ENCODE results near the gene AKR7A3. TPM values are rescaled to one million over a fixed set of nuclear protein-coding genes. Genes with fewer than 3 reads are reported as not detected.

The AKR7A3 gene
- total RNA-seq, 1 experiment from 2014 or later = 0.69 TPM

DNA sequence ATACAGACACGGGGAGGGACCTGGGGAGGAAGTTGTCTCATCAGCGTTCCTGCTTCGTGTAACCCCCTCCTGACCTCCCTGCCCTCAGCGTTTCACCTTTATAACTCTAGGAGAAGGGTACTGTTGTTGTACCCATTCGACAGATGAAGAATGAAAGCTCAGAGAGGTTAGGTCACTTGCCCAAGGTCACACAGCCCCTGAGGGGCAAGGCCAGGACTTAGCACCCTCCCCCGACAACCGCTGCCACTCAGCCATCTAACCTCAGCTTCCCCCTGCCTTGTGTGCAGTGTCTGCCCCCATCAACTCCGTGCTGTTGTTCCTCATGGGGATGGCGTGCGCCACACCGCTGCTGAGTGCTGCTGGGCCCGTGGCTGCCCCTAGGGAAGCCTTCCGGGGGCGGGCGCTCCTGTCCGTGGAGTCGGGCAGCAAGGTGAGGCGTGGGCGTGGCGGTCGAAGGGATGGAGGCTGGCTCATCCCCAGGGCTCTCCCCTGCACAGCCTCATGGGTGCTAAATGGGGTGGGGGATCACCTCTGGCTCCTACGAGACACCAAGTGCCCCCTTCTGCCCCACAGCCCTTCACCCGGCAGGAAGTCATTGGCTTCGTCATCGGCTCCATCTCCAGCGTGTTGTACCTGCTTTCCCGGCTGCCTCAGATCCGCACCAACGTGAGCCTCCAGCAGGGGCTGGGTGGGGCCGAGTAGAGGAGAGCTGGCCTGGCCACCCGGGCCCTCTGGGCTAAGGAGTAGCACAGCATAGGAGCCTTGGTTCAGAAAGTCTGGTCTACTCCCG lies 37.6 kb upstream of the AKR7A3 start:
- Histone ChIP-seq H3K4me3 (ENCODE audit: insufficient read depth, low read depth, low read length) (no peak overlapping the region), H3K36me3 (replicated peaks; ENCODE audit: control insufficient read depth, insufficient read depth, low read length) (peaks cover 12% of the 10 kb centered on the region), H3K27me3 (ENCODE audit: control insufficient read depth, insufficient read depth, low read length) (no peaks in the 10 kb centered on the region)
- no peak for DNase-seq

DNA sequence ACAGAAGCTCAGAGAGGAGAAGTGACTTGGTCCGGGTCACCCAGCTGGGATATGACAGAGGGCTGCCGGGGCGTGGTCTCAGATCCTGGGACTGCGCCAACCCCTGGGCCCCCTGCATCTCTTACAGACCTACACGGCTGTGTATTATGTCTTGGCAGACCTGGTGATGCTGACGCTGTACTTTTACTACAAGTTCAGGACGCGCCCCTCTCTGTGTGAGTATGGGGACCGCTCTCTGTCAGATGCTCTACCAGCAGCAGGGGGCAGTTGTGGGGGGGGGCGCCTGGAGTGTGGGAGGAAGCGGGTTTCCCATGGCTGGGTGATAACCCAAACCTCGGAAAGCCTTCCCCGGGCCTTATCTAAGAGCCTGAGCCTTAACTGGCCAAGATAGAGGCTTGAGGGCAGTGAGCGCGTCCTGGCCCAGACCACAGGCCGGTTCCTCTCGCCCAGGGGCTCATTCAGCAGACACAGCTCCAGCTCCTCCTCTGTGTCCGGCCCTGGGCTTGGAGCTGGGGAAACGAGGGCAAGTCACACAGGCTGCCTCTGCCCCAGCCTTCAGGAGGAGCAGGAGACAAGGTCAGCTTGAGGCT lies 36.9 kb upstream of the AKR7A3 start:
- DNase-seq = no peak

DNA sequence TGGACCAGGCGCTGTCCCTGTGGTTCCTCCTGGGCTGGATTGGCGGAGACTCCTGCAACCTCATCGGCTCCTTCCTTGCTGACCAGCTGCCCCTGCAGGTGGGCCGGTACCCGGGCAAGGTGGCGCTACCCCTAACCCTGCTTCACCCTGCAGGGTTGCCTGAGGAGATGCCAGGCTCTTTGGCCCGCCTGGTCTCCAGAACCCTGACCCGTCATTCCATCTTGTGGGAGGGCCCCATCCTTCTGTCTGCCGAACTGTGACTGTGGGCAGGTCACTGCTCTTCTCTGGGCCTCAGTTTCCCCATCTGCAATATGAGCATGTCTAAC lies 36.1 kb upstream of the AKR7A3 start:
- H3K4me3 ChIP-seq (ENCODE audit: insufficient read depth, low read depth, low read length) = no peak overlapping the region
- peaks cover 12% of the 10 kb centered on the region for H3K36me3 ChIP-seq (replicated peaks; ENCODE audit: control insufficient read depth, insufficient read depth, low read length)
- no peak for DNase-seq
- H3K27me3 ChIP-seq (ENCODE audit: control insufficient read depth, insufficient read depth, low read length) = no peaks in the 10 kb centered on the region

More for the DNA sequence above, 36.9 kb upstream of the AKR7A3 start:
- H3K27me3 ChIP-seq (ENCODE audit: control insufficient read depth, insufficient read depth, low read length) = no peaks in the 10 kb centered on the region
- H3K36me3 ChIP-seq (replicated peaks; ENCODE audit: control insufficient read depth, insufficient read depth, low read length) = peaks cover 12% of the 10 kb centered on the region
- no peak overlapping the region for H3K4me3 ChIP-seq (ENCODE audit: insufficient read depth, low read depth, low read length)

DNA sequence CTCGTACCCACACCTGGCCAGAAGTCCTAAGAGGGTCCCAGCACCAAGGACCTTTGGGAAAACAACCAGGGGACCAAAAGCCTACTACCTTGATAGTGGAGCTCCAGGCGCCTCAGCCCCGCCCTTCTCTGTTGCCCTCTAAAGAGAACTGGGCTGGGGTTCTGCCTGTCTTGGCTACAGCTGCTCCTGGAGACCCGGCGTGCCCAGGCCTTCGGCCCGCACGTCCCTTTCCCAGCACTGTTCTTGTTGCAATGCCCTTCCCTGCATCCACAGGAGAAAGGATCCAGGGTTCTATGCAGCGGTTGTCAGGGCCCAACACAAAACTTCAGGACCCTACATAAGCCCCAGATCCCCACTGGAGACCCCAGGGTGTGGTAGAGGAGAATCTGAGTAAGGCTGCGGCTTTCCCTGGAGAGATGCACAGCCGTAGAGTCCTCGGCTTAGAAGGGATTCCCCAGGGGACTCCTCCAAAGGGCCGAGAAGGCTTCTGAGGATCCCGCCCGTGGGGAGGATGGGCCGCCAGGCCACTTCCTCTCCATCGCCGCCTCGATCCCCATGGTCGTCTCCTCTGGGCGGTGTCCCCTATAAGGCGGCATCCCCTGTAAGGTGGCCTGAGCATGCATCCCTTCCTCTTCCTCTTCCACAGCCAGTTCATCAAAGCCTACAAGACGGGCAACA lies 35.6 kb upstream of the AKR7A3 start:
- Histone ChIP-seq H3K27me3 (ENCODE audit: control insufficient read depth, insufficient read depth, low read length) (no peaks in the 10 kb centered on the region), H3K36me3 (replicated peaks; ENCODE audit: control insufficient read depth, insufficient read depth, low read length) (peaks cover 12% of the 10 kb centered on the region), H3K4me3 (ENCODE audit: insufficient read depth, low read depth, low read length) (no peak overlapping the region)
- no peak for DNase-seq

DNA sequence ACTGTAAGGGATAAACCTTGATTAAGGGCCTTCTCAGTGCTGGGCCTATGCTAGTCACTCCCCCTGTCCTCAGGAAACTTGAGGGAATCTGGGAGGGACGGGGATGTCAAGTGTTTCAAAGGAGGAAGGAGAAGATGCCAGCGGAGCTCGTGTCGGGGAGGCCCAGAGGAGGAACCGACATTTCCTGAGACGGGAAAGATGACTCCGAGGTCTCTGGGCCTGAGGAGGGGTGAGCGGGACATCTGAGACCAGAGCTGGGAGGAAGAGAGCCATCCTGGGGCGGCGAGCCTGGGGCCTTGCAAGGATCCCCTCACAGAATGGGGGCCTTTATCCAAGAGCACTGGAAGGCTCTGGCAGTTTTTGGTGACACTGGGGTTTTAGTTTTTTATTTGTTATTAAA lies 33.9 kb upstream of the AKR7A3 start:
- Histone ChIP-seq H3K4me3 (ENCODE audit: insufficient read depth, low read depth, low read length) (no peak overlapping the region), H3K27me3 (ENCODE audit: control insufficient read depth, insufficient read depth, low read length) (no peaks in the 10 kb centered on the region), H3K36me3 (replicated peaks; ENCODE audit: control insufficient read depth, insufficient read depth, low read length) (peaks cover 8% of the 10 kb centered on the region)
- DNase-seq = no peak

DNA sequence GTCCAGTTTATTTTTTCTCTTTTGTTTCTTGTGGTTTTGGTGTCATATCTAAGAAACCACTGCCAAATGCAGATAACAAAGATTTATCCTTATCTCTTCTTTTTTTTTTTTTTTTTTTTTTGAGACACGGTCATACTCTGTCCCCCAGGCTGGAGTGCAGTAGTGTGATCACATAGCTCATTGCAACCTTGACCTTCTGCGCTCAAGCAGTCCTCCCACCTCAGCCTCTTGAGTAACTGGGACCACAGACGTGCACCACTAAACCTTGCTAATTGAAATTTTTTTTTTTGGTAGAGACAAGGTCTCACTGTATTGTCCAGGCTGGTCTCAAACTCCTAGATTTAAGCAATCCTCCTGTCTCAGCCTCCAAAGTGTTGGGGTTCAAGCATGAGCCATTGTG lies 32.5 kb upstream of the AKR7A3 start:
- Histone ChIP-seq H3K36me3 (replicated peaks; ENCODE audit: control insufficient read depth, insufficient read depth, low read length) (peaks cover 6% of the 10 kb centered on the region), H3K4me3 (ENCODE audit: insufficient read depth, low read depth, low read length) (no peak overlapping the region), H3K27me3 (ENCODE audit: control insufficient read depth, insufficient read depth, low read length) (no peaks in the 10 kb centered on the region)
- no peak for DNase-seq

DNA sequence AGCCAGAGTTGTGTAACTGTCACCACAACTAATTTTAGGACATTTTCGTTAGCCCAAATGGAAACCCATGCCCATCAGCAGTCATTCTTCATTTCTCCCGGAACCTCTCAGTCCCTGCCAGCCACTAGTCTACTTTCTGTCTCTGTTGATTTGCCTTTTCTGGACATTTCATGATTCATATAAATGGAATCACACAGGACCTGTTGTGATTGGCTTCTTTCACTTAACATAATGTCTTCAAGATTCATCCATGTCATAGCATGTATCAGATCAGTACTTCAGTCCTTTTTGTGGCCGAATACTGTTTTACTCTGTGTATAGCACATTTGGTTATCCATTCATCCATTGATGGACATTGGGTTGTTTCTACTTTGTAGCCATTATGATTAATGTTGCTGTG lies 30.6 kb upstream of the AKR7A3 start:
- Histone ChIP-seq H3K4me3 (ENCODE audit: insufficient read depth, low read depth, low read length) (no peak overlapping the region), H3K27me3 (ENCODE audit: control insufficient read depth, insufficient read depth, low read length) (no peaks in the 10 kb centered on the region), H3K36me3 (replicated peaks; ENCODE audit: control insufficient read depth, insufficient read depth, low read length) (peaks cover 2% of the 10 kb centered on the region)
- DNase-seq = no peak

DNA sequence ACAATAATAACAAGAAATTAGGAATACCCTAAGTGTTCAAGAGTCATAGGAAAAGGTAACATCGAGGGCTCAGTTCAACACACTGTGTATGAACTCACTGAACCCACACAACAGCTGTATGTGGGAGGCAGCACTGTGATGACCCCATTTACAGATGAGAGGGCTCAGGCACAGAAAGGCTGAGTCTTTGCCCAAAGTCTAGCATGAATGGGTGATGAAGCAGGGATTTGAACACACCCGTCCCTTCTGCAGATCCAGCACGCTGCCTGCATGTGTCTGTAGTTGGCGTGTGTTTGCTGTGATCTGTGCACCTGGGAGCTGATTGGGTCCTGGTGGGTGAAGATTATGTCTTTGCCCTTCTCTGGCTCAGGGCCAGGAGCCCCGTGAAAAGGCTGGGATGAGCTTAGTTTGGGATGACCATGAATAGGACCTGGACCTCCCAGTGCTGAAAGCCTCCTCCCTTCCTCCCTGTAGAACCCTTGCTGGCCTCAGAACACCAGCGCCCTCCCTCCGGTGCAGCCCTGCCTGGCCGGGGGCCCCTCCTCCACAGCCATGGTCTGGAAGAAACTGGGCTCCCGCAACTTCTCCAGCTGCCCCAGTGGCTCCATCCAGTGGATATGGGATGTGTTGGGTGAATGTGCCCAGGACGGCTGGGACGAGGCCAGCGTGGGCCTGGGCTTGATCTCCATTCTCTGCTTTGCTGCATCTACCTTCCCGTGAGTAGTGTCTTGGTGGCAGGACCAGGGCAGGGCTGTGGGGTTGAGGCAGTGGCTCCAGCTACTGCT lies 28.7 kb upstream of the AKR7A3 start:
- Histone ChIP-seq H3K36me3 (replicated peaks; ENCODE audit: control insufficient read depth, insufficient read depth, low read length) (no peaks in the 10 kb centered on the region; the same call in none of the 2 replicates), H3K4me3 (ENCODE audit: insufficient read depth, low read depth, low read length) (no peak overlapping the region), H3K27me3 (ENCODE audit: control insufficient read depth, insufficient read depth, low read length) (no peaks in the 10 kb centered on the region)
- peak; percentile 89 for DNase-seq

DNA sequence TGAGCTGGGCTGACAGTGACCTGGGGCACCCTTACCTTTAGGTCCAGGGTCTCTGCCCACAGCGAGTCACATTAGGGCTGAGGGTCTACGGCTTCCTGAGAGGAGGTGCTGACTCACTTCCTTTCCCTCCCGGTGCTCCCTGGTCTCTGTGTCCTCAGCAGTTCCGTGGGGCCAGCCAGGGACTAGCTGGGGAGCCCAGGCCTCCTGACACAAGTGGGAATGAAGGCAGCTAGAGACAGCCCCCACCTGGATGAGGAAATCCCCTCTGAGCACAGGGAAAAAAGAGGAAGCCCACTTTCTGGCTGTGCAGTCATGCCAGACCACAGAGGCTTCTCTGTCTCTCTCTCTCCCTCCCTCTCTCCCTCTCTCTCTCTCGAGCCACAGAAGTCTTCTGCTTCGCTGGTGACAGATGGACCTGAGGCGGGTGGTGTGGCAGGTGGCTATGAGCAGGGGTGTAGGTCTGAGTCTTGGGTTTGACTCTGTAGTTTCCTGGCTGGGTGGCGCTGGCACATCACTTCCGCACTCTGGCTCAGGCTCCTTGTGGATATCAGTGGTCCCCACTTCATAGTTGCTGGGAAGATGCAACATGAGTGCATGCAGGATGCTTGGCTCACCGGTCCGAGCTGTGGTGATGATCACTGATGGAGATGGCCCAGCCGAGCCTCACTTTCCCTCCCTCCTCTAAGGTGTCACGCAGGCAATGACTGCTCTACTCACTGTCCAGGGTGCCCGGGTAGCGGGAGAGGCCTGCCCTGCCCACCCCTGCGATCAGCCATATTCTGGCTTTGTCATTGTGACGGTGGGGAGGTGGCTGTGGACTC lies 27.0 kb upstream of the AKR7A3 start:
- Histone ChIP-seq H3K27me3 (ENCODE audit: control insufficient read depth, insufficient read depth, low read length) (peaks cover 3% of the 10 kb centered on the region; the same call in 1 of the 2 replicates), H3K4me3 (ENCODE audit: insufficient read depth, low read depth, low read length) (no peak overlapping the region), H3K36me3 (replicated peaks; ENCODE audit: control insufficient read depth, insufficient read depth, low read length) (no peaks in the 10 kb centered on the region; the same call in none of the 2 replicates)
- peak; percentile 43 for DNase-seq

DNA sequence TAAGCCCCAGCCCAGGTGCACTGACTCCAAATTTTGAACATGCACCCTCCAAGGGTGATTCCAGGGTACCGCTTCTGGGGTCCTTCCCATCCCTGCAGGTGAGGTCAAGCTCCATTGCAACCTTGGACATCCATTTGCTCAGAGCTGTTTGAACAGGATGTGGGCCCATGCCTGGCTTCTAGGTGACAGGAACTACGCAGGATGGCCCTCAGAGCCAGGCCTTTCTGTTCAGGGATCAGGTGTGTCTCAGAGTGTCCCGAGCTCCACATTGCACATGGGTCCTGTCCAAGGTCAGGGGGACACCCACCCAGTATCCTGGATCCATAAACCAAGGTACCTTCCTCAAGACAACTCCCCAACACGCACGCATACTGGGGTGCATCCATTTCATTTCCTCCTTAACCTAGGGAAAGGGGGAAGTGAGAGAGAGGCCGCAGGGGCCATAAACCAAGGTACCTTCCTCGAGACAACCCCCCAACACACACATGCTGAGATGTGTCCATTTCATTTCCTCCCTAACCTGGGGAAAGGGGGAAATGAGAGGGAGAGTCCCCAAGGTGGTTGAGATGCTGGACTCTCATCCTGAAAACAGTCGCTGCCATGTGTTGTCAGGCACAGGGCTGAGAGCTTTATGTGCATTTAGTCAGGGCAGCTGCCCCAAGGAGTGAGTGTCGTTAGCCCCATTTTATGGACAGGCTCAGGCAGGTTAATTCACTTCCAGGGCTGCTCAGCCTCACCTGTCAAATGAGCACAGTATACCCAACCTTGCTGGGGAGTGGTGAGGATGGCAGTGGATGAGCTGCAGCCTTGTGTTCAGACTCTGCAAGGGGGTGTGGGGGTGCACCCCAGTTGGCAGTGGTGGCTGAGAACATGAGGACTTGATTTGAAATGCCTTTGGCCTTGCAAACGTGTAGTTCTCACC lies 25.7 kb upstream of the AKR7A3 start:
- Histone ChIP-seq H3K27me3 (ENCODE audit: control insufficient read depth, insufficient read depth, low read length) (peaks cover 3% of the 10 kb centered on the region; the same call in 1 of the 2 replicates), H3K4me3 (ENCODE audit: insufficient read depth, low read depth, low read length) (no peak overlapping the region), H3K36me3 (replicated peaks; ENCODE audit: control insufficient read depth, insufficient read depth, low read length) (no peaks in the 10 kb centered on the region; the same call in none of the 2 replicates)
- DNase-seq = peak; percentile 12

DNA sequence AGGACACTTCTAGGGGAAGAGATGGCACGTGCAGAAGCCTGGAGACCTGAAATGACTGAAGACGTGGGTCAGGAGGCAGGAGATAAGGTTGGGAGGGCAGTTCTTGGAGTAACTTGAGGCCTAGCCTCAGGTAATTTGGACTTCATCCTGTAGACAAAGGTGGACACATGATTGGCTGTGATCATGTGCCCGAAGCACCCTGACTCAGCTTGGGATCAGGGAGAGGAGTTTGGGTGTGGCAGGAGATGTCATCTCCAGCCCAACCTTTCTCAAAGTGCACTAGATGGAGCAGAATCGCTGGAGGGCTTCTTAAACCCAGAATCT lies 25.0 kb upstream of the AKR7A3 start:
- no peak for DNase-seq
- Histone ChIP-seq H3K27me3 (ENCODE audit: control insufficient read depth, insufficient read depth, low read length) (peaks cover 3% of the 10 kb centered on the region; the same call in 1 of the 2 replicates), H3K4me3 (ENCODE audit: insufficient read depth, low read depth, low read length) (no peak overlapping the region), H3K36me3 (replicated peaks; ENCODE audit: control insufficient read depth, insufficient read depth, low read length) (no peaks in the 10 kb centered on the region; the same call in none of the 2 replicates)

DNA sequence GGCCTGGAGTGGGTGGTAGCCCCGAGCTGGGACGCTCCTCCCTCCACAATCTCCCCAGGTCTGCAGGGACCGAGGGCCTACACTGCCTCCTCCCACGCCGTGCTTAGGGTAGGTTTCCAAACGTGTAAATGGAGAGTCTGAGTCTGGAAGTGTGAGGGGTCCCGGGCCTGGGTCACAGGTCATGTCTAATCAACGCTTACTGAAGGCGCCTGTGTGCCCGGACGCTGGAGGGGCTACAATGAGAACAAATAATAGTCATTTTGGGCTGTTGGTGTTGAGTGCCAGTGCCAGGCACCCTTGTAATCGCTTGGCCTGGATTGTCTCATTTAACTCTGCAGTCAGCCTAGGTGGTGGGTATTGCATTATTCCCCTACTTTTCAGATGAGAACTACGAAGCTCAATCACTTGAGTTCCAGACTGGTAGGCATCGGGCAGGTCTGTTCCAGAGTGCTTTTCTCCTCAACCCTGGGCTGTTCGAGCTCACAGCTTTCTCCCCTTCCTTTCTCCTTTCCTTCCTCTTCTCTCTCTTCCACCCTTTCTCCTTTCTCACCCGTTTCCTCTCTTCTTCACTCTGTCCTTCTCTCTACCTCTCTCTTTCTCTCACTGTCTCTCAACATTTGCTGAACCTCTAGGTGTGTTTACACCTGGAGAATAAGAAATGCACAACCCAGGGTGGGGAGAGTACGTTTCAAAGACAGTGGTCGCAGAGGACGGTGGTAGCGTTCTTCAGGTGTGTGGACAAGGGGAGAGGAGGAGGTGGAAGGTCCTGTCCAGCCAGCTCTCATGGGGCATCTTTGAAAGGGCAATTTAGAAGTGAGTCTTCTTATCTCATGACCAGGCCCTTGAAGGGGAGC lies 24.4 kb upstream of the AKR7A3 start:
- Histone ChIP-seq H3K27me3 (ENCODE audit: control insufficient read depth, insufficient read depth, low read length) (peaks cover 3% of the 10 kb centered on the region; the same call in 1 of the 2 replicates), H3K36me3 (replicated peaks; ENCODE audit: control insufficient read depth, insufficient read depth, low read length) (peaks cover 3% of the 10 kb centered on the region), H3K4me3 (ENCODE audit: insufficient read depth, low read depth, low read length) (peak overlapping the region; percentile 93)
- DNase-seq = no peak
